ENCODE measurements around the gene KRTAP3-2.

KRTAP3-2 gene

DNA sequence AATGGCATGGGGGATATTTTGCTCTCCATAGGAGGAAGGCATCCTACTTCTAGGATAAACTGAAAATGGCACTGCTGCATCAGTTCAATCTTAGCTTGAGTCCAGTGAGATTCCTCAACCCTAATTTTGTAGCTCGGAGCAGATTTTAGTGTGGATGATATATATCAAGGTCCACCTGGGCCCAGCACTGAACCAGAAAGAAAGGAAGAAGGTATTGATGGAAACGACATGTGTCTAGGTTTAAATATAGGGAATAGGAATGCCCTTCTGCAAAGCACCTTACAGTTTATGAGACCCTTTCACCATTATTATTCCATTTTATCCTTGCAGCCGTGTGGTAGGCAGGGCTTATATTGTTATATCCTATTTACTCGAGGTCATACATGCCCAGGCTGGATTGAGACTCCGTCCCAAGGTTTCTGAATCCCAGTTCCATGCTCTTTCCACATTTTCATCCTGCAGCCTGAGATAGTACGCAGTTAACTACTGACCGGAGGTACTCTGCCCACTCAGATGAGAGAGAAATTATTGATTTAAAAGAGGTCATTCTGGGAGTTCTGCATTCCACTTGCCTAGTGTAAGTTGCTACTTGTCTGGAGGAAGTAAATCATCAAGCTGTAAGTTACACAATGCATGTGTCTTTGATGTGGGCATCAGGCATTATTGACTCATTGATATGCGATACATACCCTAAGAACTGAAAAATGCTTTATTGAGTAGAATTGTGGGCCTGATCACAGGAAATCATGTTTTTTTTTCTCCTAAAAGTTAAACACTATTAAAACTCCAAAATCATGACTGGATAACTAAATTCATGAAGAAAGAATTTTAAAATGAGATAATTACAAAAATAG, 43.1 kb downstream of the KRTAP3-2 start (continued):
- TF ChIP-seq PATZ1 (CRISPR knock-in tag; IDR thresholded peaks at IDR 0.05; ENCODE audit: borderline replicate concordance) (no peak), CSRNP3 (CRISPR knock-in tag; IDR thresholded peaks at IDR 0.05) (no peak), TOX (CRISPR knock-in tag; IDR thresholded peaks at IDR 0.05; ENCODE audit: borderline replicate concordance) (no peak), ZFP3 (CRISPR knock-in tag; IDR thresholded peaks at IDR 0.05) (no peak), OSR1 (CRISPR knock-in tag; IDR thresholded peaks at IDR 0.05) (no peak), PPARA (CRISPR knock-in tag; IDR thresholded peaks at IDR 0.05; ENCODE audit: borderline replicate concordance) (no peak)

DNA sequence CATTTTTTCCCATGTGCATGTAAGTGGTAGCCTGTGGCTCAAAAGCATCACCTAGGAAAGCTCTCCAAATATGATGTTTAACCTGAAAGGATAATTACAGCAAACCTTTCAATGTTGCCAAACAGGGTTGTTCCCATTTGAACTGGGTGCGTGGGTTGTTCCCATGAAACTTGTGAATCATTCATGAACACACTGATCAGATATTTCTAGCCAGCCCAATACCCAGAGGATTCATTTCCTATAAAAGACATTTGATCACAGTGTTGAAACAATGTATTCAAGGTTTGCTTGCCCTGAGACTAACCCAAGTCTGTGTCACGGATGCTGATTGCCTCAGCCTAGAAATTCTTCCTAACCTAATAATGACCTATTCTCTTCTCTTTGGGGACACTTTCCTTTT, 45.8 kb downstream of the KRTAP3-2 start:
- no peak for TF ChIP-seq ZC3H10 (CRISPR knock-in tag; IDR thresholded peaks at IDR 0.05)
- no peak for ATAC-seq

- no peak for ATAC-seq
- TF ChIP-seq ZC3H10 (CRISPR knock-in tag; IDR thresholded peaks at IDR 0.05) (no peak), ZNF565 (CRISPR knock-in tag; conservative IDR thresholded peaks at IDR 0.05; ENCODE audit: low read depth) (no peak), CSRNP3 (CRISPR knock-in tag; IDR thresholded peaks at IDR 0.05) (no peak), ZFP30 (CRISPR knock-in tag; IDR thresholded peaks at IDR 0.05) (no peak), SNAI2 (CRISPR knock-in tag; IDR thresholded peaks at IDR 0.05) (no peak), TCF4 (CRISPR knock-in tag; IDR thresholded peaks at IDR 0.05; ENCODE audit: borderline replicate concordance) (no peak), CREB5 (CRISPR knock-in tag; IDR thresholded peaks at IDR 0.05; ENCODE audit: low read depth) (no peak), CSDC2 (CRISPR knock-in tag; IDR thresholded peaks at IDR 0.05) (no peak), POU6F1 (CRISPR knock-in tag; IDR thresholded peaks at IDR 0.05; ENCODE audit: borderline replicate concordance, low read depth) (no peak), ESRRG (CRISPR knock-in tag; IDR thresholded peaks at IDR 0.05) (no peak)
Observed at GRCh38 chr17:40952661-40953060, 47.0 kb downstream of the KRTAP3-2 start.

DNA sequence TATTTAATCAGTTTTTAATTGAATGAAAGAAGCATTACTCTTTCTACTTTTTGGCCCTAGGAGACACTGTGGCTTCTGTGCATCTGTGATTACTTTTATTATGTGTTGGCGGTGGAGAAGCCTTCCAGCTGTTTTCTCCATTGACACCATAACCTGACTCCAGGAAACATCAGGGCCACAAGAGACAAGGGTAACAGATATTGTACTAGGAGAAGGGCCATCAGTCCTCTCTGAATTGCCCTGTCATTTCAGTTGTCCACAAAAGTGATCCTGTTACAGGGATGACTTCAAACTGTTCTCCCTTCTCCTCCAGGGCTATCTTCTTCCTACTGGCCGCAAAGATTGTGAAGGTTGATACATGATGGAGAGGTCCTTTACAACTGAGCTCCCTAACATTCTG, 47.6 kb downstream of the KRTAP3-2 start:
- ATAC-seq = no peak
- no peak for TF ChIP-seq ESRRG (CRISPR knock-in tag; IDR thresholded peaks at IDR 0.05)
- no peak for TF ChIP-seq TCF4 (CRISPR knock-in tag; IDR thresholded peaks at IDR 0.05; ENCODE audit: borderline replicate concordance)
- TF ChIP-seq POU6F1 (CRISPR knock-in tag; IDR thresholded peaks at IDR 0.05; ENCODE audit: borderline replicate concordance, low read depth) = no peak
- no peak for TF ChIP-seq GLIS3 (CRISPR knock-in tag; IDR thresholded peaks at IDR 0.05)
- TF ChIP-seq, protein P1, sequence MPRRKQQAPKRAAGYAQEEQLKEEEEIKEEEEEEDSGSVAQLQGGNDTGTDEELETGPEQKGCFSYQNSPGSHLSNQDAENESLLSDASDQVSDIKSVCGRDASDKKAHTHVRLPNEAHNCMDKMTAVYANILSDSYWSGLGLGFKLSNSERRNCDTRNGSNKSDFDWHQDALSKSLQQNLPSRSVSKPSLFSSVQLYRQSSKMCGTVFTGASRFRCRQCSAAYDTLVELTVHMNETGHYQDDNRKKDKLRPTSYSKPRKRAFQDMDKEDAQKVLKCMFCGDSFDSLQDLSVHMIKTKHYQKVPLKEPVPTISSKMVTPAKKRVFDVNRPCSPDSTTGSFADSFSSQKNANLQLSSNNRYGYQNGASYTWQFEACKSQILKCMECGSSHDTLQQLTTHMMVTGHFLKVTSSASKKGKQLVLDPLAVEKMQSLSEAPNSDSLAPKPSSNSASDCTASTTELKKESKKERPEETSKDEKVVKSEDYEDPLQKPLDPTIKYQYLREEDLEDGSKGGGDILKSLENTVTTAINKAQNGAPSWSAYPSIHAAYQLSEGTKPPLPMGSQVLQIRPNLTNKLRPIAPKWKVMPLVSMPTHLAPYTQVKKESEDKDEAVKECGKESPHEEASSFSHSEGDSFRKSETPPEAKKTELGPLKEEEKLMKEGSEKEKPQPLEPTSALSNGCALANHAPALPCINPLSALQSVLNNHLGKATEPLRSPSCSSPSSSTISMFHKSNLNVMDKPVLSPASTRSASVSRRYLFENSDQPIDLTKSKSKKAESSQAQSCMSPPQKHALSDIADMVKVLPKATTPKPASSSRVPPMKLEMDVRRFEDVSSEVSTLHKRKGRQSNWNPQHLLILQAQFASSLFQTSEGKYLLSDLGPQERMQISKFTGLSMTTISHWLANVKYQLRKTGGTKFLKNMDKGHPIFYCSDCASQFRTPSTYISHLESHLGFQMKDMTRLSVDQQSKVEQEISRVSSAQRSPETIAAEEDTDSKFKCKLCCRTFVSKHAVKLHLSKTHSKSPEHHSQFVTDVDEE (CRISPR knock-in tag; IDR thresholded peaks at IDR 0.05) = no peak
- no peak for TF ChIP-seq PATZ1 (CRISPR knock-in tag; IDR thresholded peaks at IDR 0.05; ENCODE audit: borderline replicate concordance)
- TF ChIP-seq RARB (CRISPR knock-in tag; IDR thresholded peaks at IDR 0.05) = no peak
- no peak for TF ChIP-seq ZNF565 (CRISPR knock-in tag; conservative IDR thresholded peaks at IDR 0.05; ENCODE audit: low read depth)
- TF ChIP-seq OSR1 (CRISPR knock-in tag; IDR thresholded peaks at IDR 0.05) = no peak
- no peak for TF ChIP-seq ISL1 (CRISPR knock-in tag; IDR thresholded peaks at IDR 0.05)
